HG03571 (cell line): ENCODE data around the gene PET117.
"Not testable (repeated sequence)": the region's sequence is repeated elsewhere in the genome, so short reads cannot be mapped to it uniquely, and the experiment has no call there.

Experiments
- ATAC-seq: cut with Tn5 transposase; IDR thresholded peaks from one replicate; pipeline ENCODE4 v1.9.1; 2021; ENCODE audit not compliant: unreplicated experiment

PET117 gene

DNA sequence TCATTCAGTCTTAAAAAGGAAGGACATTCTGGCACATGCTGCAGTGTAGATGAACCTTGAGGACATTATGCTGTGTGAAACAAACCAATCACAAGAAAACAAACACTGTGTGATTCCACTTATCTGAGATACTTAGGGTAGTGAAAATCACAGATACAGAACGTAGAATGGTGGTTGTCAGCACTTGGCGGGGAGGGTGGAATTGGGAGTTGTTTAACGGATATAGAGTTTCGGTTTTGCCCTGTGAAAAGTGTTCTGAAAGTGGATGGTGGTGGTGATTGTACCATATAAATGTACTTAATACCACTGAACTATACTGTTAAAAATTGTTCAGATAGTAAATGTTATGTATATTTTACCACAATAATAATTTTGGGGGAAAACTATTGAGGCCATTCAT, 18.4 kb downstream of the PET117 start:
- no peak for ATAC-seq

DNA sequence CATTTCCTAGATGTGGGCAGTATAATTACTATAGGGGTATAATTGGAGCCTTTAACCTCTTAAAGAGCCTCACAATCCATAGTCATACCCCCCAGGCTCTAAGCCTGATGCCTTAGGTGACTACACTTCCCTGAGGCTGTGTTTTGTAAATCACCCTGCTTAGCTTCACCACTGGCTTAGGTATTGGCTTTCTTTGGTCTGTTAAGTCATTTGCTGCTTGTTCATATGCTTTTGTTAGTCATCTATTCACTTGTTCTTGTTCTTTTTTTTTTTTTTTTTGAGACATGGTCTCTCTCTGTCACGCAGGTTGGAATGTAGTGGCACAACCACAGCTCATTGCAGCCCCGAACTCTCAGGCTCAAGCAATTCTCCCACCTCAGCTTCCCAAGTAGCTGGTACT, 26.7 kb downstream of the PET117 start:
- ATAC-seq, result no peak

DNA sequence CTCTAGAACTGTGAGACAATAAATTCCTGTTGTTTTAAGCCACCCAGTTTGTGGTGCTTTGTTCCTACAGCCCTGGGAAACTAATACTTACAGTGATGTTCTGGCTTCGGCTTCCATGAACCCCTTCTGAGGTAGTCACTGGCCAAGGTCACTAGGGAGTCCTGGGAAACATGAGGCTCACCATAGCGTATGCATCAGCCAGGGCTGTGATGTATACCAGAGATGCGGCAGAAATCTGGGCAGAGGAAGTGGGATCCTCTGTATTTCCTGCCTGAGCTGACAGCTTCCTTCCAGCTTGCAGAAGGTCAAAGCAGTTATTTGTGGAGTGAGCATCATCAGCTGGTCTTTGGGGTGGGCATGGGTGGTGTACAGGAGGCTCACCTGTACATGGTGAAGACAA, 27.9 kb downstream of the PET117 start:
- ATAC-seq, result no peak

DNA sequence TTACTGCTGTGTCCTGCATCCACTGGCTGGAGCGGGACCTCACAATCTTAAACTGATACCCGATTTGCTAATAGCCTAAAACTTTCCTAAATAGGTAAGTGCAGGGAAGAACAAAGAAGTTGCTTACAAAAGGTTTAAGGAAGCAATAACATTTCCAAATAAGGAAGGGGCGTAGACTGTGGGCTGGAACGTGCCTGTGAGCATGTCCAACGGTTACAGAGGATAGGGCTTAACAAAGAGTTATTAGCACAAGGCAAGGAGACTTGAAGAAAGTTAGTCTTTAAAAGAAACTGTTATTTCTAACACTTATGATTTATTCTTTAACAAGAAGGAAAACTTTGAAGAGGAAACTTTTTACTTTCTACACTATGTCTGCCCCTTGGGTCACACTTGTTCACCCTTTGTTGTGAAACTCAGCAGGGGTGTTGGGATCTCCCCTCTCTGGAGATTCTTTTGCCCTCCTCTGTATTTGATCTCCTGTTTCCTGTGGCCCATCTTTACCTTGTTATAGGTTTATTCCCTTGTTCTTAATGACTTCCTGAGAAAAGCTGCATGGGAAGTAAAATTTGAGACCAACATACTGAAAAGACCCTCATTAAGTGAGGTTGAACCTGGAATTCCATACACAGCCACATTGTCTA, 28.7 kb downstream of the PET117 start:
- no peak for ATAC-seq

DNA sequence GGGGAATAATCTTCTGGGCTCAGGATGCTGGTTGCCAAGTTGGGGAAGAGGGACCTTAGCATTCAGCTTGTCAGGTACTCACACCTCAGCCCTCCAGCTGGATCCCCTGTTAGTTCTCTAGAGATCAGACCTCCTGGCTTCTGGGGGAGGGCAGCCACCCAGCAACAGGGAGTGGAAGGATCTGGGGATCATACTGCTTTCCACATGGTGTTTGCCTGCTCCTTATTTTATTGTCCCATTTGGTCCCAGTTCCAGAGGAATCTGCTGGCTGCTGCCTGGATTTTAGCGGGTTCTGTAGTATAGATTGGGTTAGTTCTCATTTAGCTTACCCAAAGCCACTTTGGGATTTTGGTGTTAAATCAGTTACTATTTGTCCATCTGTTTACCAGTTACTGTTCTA, 29.3 kb downstream of the PET117 start:
- no peak for ATAC-seq

DNA sequence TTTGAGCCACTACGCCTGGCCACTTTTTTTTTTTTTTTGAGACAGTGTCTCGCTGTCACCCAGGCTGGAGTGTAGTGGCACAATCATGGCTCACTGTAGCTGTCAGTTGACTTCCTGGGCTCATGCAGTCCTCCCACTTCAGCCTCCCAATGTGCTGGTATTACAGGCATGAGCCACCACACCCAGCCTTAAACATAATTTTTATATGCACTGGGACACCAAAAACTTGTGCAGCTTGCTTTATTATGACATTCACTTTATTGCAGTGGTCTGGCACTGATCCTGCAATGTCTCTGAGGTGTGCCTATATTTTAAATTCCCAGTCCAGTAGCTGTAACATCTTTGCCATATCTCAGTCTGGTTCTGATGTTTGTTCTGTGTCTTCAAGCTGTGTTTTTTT, 34.7 kb downstream of the PET117 start:
- ATAC-seq, result no peak

DNA sequence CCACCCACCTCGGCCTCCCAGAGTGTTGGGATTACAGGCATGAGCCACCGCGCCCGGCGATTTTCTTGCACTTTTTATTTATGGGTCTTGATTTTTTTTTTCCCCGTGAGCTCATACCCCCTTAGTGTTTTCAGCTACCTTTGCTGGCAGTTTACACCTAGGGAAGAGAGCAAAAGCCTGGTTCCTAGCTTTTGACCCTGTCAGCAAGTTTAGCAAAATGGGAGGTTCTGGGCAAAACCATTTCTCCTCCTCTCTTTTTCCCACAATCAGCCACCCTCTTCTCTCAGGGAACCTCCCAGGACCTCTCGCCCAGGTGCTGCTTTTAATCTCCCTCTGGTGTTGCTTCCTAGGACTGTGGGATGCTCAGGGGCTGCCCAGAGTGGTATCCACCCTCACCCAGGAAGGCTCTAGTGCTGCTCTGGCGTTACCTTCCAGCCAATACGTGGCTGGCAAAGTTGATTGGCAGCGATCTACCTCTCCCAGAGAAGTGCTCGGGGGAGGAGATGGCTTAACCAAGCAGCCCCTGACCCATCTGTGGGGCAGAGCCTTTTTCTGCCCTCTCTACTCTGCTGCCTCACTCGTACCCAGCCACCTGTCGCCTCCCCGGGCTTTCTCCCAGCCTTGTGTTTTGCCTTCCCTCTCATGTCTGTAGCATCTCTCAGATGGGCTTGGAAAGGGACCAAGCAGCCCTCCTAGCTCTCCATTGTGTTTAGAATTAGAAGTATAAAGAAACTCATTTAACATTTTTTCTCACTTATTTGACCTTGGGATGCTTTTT, 37.4 kb downstream of the PET117 start:
- ATAC-seq, result no peak

DNA sequence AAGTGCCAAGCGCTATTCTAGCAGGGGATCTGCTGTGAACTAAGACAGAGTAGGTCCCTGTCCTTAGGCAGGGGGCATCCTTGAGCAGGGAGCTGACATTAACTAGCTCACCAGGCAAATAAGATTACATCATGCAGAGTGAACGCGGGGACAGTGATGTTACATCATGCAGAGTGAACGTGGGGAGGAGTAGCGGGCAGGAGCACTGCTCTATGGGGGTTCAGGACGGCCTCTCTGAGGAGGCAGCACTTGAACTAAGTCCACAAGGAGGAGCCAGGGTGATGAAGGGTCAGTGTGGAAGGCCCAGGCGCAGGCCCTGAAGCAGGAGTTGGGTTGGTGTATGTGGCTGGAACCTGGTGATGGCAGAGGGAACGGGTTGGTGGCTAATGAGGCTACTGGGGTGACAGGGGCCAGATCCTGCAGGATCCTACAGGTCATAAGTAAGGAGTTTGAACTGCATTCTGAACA, 38.7 kb downstream of the PET117 start:
- no peak for ATAC-seq

DNA sequence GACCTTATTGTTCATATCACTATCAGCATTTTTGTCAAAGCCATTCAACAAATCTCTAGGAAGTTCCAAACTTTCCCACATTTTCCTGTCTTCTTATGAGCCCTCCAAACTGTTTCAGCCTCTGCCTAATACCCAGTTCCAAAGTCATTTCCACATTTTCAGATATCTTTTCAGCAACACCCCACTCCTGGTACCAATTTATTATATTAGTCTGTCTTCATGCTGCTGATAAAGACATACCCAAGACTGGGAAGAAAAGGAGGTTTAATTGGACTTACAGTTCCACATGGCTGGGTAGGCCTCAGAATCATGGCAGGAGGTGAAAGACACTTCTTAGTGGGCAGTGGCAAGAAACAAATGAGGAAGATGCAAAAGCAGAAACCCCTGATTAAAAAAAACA, 42.7 kb downstream of the PET117 start:
- ATAC-seq, result not testable (repeated sequence)

DNA sequence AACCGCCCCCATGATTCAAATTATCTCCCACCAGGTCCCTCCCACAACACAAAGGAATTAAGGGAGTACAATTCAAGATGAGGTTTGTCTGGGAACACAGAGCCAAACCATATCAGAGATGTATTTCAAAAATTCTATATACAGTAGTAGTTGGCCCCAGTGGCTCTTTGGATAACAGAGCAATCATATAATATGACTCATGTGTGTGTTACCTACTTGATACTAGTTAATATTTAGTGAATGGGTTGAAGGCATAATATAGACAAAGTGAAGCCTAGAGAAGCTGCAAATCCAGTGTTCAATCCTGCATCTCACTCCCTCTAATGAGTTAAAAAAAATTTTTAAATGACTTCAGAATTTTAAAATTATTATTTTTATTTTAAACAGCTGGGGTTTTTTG, 43.2 kb downstream of the PET117 start:
- ATAC-seq, result no peak

DNA sequence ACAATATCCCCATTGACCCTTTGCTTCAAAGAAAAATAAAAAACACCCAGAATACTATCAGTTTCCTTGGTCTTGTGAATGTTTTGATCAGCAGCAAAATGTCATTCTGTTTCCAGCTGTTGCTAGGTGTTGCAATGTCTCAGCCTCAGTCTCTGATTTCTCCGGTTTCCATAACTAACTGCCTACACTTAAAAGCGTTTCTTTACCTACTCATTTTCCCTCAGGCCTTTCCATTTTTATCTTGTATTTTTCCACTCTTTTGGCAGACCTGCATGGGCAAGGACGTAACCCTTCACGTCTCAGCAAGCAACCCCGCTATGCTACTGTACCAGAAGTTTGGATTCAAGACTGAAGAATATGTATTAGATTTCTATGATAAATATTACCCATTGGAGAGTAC, 49.4 kb downstream of the PET117 start:
- ATAC-seq, result no peak

DNA sequence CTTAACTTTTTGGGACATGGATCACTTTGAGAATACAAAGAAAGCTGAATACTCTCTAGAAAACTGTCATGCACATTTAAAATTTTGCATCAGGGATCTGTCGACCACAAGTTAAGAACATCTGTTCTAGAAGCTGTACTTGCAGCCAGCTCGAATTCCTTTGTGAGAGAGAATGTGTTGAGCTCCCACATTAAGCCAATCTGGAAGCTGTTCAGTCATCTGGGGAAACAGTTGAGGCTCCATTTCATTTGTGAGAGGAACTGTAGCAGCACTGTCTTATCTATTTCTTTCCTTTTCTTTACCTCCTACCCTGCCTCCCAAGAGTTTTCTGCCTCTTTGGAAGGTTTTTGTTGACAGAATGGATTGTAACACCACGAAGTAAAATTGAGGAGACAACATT, 50.8 kb downstream of the PET117 start:
- no peak for ATAC-seq

DNA sequence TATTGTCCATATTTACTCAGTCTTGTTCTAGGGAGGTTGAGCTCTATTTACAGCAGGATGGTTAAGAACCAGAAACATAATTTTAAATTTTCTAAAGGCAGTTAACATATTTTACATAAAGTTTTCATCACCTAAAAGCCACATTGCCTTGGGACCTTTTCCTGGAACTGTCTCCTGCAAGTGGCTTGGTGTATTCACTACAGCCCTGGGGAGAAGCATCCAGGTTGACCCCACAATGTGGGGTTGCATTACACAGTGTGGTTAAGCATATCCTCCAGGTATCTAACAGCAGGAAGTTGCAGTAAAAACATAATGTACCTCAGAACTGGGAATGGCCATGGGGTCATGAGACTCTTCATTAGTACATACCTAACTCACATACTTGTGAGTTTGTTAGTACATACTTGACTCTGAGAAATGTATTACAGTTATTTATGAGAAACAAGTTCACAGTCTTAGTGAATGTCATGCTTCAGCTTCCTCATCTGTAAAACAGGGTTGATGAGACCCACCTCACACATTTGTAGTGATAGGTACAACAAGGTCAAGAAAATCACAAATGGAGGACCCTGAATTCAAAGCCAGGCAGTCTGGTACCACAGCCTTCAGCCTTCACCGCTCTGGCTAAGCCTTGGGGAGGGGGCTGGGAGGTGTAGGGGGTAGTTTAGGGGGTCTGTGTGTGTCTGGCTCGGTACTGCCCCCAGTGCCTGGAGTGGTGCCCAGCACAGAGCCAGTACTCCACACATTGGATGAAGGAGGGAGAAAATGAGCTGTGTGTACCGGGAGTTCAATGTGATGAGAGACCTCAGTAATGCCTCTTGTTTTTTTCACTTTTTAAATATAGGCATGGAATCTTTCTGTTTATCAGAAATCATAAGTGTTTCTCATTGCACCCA, 52.9 kb downstream of the PET117 start:
- ATAC-seq, result no peak

DNA sequence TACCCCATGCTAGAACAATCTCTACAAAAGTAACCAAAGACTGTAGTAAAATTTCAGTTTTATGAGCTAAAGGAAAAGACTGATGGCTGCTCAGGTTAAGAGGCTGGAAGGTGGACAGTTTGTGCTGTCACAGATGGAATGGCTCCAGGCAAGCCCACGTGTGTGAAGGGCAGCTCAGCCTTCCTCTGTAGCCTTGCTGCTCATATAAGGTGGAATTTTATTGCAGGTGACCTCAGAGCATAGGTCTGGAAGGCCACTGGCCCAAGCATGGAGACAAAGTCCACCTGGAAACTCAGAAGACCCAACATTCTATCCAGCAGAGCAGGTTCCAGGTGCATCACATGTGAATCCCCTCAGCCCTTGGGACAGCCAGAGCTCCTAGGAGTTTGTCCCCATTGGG, 53.6 kb downstream of the PET117 start:
- no peak for ATAC-seq
